Measurements from ENCODE around the gene PHACTR1.

Gene PHACTR1

DNA sequence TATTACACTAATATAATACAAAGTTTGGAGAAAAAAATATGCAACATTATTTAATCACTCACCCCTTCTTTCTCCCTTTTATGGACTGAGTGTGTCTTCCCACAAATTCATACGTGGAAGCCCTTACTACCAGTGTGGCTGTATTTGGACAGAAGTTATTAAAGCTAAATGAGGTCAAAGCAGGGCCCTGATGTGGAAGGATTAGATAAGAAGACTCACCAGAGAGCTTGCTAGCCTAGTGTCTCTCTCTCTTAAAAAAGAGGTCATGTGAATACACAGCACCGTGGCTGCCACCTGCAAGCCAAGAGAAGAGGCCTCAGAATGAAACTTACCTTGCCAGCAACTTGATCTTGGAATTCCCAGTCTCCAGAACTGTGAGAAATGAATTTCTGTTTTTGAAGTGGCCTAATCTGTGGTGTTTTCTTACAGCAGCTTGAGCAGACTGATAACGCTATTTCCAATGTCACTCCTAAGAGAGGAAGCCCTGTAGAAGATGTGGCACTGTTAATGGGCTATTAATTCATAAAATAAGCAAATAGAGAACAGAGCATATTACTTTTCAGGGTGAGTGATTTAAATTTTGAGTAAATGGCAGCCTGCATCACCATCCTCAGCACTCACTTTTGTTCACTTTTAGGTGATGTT, 378.3 kb downstream of the PHACTR1 start:
- DNase-seq (ENCODE audit: insufficient read length) (no peak), FAIRE-seq (no peak)
- TF ChIP-seq POLR2AphosphoS5 (IDR thresholded peaks at IDR 0.05; ENCODE audit: low read depth, low read length), result no peak
- no peak for TF ChIP-seq TAF1 (IDR thresholded peaks at IDR 0.05; ENCODE audit: borderline replicate concordance, low read depth, low read length)
- TF ChIP-seq POLR2A (IDR thresholded peaks at IDR 0.05; ENCODE audit: low read depth, low read length), result no peak

- DNase-seq (ENCODE audit: insufficient read length) (no peak), FAIRE-seq (no peak)
- no peak for TF ChIP-seq POLR2A (IDR thresholded peaks at IDR 0.05; ENCODE audit: low read depth, low read length)
- TF ChIP-seq TAF1 (IDR thresholded peaks at IDR 0.05; ENCODE audit: borderline replicate concordance, low read depth, low read length), result no peak
- TF ChIP-seq POLR2AphosphoS5 (IDR thresholded peaks at IDR 0.05; ENCODE audit: low read depth, low read length), result no peak
Observed at GRCh38 chr6:13096084-13096483, 379.5 kb downstream of the PHACTR1 start.

- TF ChIP-seq POLR2A (IDR thresholded peaks at IDR 0.05; ENCODE audit: low read depth, low read length) (no peak), POLR2AphosphoS5 (IDR thresholded peaks at IDR 0.05; ENCODE audit: low read depth, low read length) (no peak), TAF1 (IDR thresholded peaks at IDR 0.05; ENCODE audit: borderline replicate concordance, low read depth, low read length) (no peak)
- no peak for FAIRE-seq
Observed at GRCh38 chr6:13097454-13097853, 380.9 kb downstream of the PHACTR1 start.

DNA sequence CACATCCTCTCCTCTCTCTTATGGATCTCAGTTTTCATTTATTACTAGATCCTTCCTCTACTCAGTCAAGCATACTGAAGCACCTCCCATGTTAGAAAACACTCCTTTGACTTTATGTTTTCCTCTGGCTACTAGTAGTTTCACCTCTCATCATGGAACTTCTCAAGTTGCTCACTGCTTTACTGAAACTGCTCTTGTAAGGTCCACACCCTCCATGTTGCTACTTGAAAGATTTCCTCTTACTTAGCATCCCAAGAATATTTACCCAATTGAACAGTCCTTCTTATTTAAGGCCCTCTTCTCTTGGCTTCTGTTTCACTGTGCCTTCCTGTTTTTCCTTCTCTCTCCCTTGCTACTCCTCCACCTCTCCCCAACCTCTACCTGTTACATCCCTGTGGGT, 381.4 kb downstream of the PHACTR1 start:
- FAIRE-seq (no peak), DNase-seq (ENCODE audit: insufficient read length) (no peak)
- TF ChIP-seq POLR2A (IDR thresholded peaks at IDR 0.05; ENCODE audit: low read depth, low read length) (no peak), POLR2AphosphoS5 (IDR thresholded peaks at IDR 0.05; ENCODE audit: low read depth, low read length) (no peak), TAF1 (IDR thresholded peaks at IDR 0.05; ENCODE audit: borderline replicate concordance, low read depth, low read length) (no peak)

More at GRCh38 chr6:13097454-13097853, 380.9 kb downstream of the PHACTR1 start:
- DNase-seq (ENCODE audit: insufficient read length), result no peak

DNA sequence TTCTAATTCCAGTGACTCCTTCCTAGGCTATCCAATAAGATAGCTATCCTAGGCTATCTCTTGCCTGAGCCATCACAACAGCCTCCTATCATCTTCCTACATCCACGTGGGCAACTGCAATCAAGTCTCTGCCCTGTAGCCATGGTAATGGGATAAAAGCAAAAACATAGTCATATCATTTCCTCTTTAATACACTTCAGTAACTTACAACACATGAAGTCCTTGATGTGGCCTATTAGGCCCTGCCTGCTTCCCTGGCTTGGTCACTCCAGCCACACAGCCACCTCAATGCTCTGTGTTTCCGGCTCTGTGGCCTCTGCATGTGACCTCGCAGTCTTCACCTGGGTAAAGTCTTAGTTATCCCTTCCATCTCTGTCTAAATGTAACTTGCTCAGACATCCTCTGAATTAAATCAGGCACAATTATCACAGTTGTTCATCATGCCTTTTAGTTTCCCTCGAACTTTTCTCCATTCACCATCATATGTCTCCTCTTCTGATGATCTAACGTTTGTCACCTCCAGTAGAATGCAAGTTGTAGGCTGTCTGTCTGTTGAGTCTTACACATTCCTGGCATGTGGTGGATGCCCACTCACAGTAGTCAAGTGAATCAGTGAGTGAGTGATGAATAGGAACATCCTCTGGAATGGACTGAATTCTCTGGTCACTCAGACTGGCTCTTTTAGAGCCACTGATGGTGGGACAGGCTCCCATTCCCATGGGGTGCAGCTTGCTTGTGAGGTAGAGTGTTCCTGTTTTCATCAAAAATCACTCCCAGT, 382.4 kb downstream of the PHACTR1 start:
- FAIRE-seq (no peak), DNase-seq (ENCODE audit: insufficient read length) (no peak)
- TF ChIP-seq TAF1 (IDR thresholded peaks at IDR 0.05; ENCODE audit: borderline replicate concordance, low read depth, low read length) (no peak), POLR2AphosphoS5 (IDR thresholded peaks at IDR 0.05; ENCODE audit: low read depth, low read length) (no peak), POLR2A (IDR thresholded peaks at IDR 0.05; ENCODE audit: low read depth, low read length) (no peak)

- TF ChIP-seq TAF1 (IDR thresholded peaks at IDR 0.05; ENCODE audit: borderline replicate concordance, low read depth, low read length), result no peak
- FAIRE-seq (no peak), DNase-seq (ENCODE audit: insufficient read length) (no peak)
Observed at GRCh38 chr6:13099771-13100170, 383.2 kb downstream of the PHACTR1 start.

GRCh38 chr6:13101409-13101808, 384.8 kb downstream of the PHACTR1 start:
- DNase-seq (ENCODE audit: insufficient read length) (no peak), FAIRE-seq (no peak)
- TF ChIP-seq POLR2A (IDR thresholded peaks at IDR 0.05; ENCODE audit: low read depth, low read length), result no peak

DNA sequence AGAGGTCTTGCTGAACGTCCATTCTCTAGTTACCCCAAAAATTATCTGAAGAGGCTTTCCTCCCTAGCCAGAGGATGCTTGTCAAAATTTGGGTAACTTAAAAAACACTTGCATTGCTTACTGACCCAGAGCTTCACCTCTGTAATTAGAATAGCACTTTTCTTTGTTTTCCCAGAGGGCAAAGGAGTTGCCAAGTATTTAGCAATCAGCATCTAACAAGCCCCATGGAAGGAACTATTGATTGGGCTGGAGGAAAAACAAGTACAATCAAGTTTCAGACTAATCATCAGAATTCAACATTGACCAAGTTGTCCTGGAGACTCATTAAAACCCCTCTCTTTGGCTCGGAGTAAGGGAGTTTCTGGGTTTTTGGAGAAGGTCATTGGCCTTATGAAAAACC, 385.4 kb downstream of the PHACTR1 start:
- no peak for DNase-seq (ENCODE audit: insufficient read length)
- no peak for TF ChIP-seq POLR2A (IDR thresholded peaks at IDR 0.05; ENCODE audit: low read depth, low read length)
- TF ChIP-seq TAF1 (IDR thresholded peaks at IDR 0.05; ENCODE audit: borderline replicate concordance, low read depth, low read length), result no peak
- TF ChIP-seq POLR2AphosphoS5 (IDR thresholded peaks at IDR 0.05; ENCODE audit: low read depth, low read length), result no peak
- no peak for FAIRE-seq

DNA sequence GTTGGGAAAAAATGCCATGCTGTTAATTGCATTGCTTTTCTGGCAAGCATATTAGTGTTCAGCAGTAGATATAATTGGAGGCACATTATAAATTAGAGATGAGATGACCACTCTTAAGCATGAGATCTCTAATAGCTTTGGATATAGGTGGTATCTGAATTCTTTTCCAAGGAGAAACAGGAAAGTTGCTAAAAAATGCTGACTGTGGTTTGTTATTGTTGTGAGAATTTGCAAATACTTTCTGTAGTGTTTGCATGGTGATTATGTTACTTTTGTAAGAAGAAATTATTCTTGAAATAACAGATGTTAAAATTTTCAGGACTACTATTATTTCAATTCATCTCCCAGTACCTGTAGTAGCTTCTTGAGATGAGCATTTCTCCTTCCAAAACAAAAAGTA, 386.6 kb downstream of the PHACTR1 start:
- TF ChIP-seq POLR2A (IDR thresholded peaks at IDR 0.05; ENCODE audit: low read depth, low read length) (no peak), TAF1 (IDR thresholded peaks at IDR 0.05; ENCODE audit: borderline replicate concordance, low read depth, low read length) (no peak), POLR2AphosphoS5 (IDR thresholded peaks at IDR 0.05; ENCODE audit: low read depth, low read length) (no peak)
- no peak for FAIRE-seq
- no peak for DNase-seq (ENCODE audit: insufficient read length)

DNA sequence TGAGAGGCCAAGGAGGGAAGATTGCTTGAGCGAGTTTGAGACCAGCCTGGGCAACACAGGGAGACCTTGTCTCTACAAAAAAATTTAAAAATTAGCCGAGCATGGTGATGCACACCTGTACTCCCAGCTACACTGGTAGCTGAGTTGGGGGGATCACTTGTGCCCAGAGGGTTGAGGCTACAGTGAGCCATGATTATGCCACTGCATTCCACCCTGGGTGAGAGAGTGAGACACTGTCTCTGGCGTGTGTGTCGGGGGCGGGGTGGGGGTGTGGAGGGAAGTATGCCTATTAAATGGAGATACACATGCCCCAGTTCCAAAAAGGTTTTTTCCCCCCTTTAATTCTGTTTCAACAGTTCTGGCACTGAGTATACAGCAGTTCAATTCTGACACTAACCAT, 388.6 kb downstream of the PHACTR1 start:
- FAIRE-seq (no peak), DNase-seq (ENCODE audit: insufficient read length) (no peak)
- TF ChIP-seq POLR2AphosphoS5 (IDR thresholded peaks at IDR 0.05; ENCODE audit: low read depth, low read length) (no peak), POLR2A (IDR thresholded peaks at IDR 0.05; ENCODE audit: low read depth, low read length) (no peak), TAF1 (IDR thresholded peaks at IDR 0.05; ENCODE audit: borderline replicate concordance, low read depth, low read length) (no peak)

DNA sequence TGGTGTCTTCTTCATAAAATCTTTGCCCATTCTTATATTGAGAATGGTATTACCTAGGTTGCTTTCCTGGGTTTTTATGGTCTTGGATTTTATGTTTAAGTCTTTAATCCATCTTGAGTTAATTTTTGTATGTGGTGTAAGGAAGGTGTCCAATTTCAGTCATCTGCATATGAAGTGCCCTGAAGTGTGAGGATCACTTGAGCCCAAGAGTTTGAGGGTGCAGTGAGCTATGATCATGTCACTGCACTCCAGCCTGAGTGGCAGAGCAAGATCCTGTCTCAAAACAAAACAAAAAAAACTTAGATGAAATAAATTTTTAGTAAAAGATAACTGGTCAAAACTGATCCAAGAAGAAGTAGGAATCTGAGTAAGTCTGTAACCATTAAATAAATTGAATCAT, 396.4 kb downstream of the PHACTR1 start:
- FAIRE-seq, result no peak
- DNase-seq (ENCODE audit: insufficient read length), result no peak
- no peak for TF ChIP-seq POLR2A (IDR thresholded peaks at IDR 0.05; ENCODE audit: low read depth, low read length)
- no peak for TF ChIP-seq TAF1 (IDR thresholded peaks at IDR 0.05; ENCODE audit: borderline replicate concordance, low read depth, low read length)
- TF ChIP-seq POLR2AphosphoS5 (IDR thresholded peaks at IDR 0.05; ENCODE audit: low read depth, low read length), result no peak

GRCh38 chr6:13113376-13113775, 396.8 kb downstream of the PHACTR1 start:
- TF ChIP-seq TAF1 (IDR thresholded peaks at IDR 0.05; ENCODE audit: borderline replicate concordance, low read depth, low read length), result no peak
- TF ChIP-seq POLR2AphosphoS5 (IDR thresholded peaks at IDR 0.05; ENCODE audit: low read depth, low read length), result no peak
- TF ChIP-seq POLR2A (IDR thresholded peaks at IDR 0.05; ENCODE audit: low read depth, low read length), result no peak
- no peak for FAIRE-seq
- no peak for DNase-seq (ENCODE audit: insufficient read length)

Measured in GM12892 (cell line).